ENCODE measurements around the gene TEX10.

The TEX10 gene

GRCh38 chr9:100282388-100282719 lies 70.4 kb downstream of the TEX10 start:
- no peak for DNase-seq

GRCh38 chr9:100281676-100282387 lies 70.9 kb downstream of the TEX10 start:
- no peak for DNase-seq

- no peak for DNase-seq
Observed at GRCh38 chr9:100281066-100281465, 71.7 kb downstream of the TEX10 start.

- peak; percentile 74 for DNase-seq
Observed at GRCh38 chr9:100277166-100277979, 75.4 kb downstream of the TEX10 start.

- no peak for DNase-seq
Observed at GRCh38 chr9:100269656-100270055, 83.1 kb downstream of the TEX10 start.

GRCh38 chr9:100268271-100268670 lies 84.5 kb downstream of the TEX10 start:
- DNase-seq = no peak

GRCh38 chr9:100267211-100267610 lies 85.5 kb downstream of the TEX10 start:
- no peak for DNase-seq
